CD4-positive, CD25-positive, alpha-beta regulatory T cell (primary cell): ENCODE results near the gene ARHGAP6. TPM values are rescaled to one million over a fixed set of nuclear protein-coding genes. Genes with fewer than 3 reads are reported as not detected.
"Not testable (repeated sequence)": the region's sequence is repeated elsewhere in the genome, so short reads cannot be mapped to it uniquely, and the experiment has no call there.

Experiments used
- ATAC-seq, 2 donors: fragments of 150-1000 bp; cut with Tn5 transposase; one replicate each; pipeline ENCODE4 v1.10.0; 2021; ENCODE audit warnings: low read depth in 2 of 2, moderate number of reproducible peaks in 2 of 2, moderate library complexity in 1 of 2
- DNase-seq, 3 donors: peaks; one replicate each; pipeline versions ENCODE4 v3.0.0 to v3.0.0-alpha.2; 2012 to 2022; ENCODE audit warnings: mixed read lengths in 1 of 3
- H3K27ac ChIP-seq: one replicate; pipeline ENCODE4 v1.7.0; 2013; ENCODE audit warnings: mild to moderate bottlenecking, low read length; ENCODE audit not compliant: insufficient read depth, poor library complexity, severe bottlenecking
- H3K27me3 ChIP-seq: one replicate; pipeline ENCODE4 v1.7.0; 2013; ENCODE audit warnings: low read length; ENCODE audit not compliant: control insufficient read depth, insufficient read depth
- H3K36me3 ChIP-seq: one replicate; pipeline ENCODE4 v1.7.0; 2013; ENCODE audit warnings: mild to moderate bottlenecking, low read length, moderate library complexity; ENCODE audit not compliant: control insufficient read depth, insufficient read depth
- H3K4me1 ChIP-seq: 2 replicates; pipeline ENCODE4 v1.7.0; 2013; ENCODE audit warnings: mild to moderate bottlenecking, low read length; ENCODE audit not compliant: insufficient read depth, control insufficient read depth, poor library complexity, severe bottlenecking
- H3K4me3 ChIP-seq: one replicate; pipeline ENCODE4 v1.7.0; 2013; ENCODE audit warnings: low read depth, mild to moderate bottlenecking, low read length, moderate library complexity
- H3K9me3 ChIP-seq, 2 experiments: 1 replicate in 1 of 2; 2 replicates in 1 of 2; pipeline ENCODE4 v1.7.0; 2013; ENCODE audit warnings: low read length in 2 of 2, mild to moderate bottlenecking in 1 of 2, moderate library complexity in 1 of 2; ENCODE audit not compliant: control insufficient read depth in 2 of 2
- H3K27ac Mint-ChIP-seq, 3 donors: one replicate each; pipeline ENCODE4 v1.8.0; 2020 to 2022; ENCODE audit warnings: mild to moderate bottlenecking in 3 of 3, mixed read lengths in 3 of 3, moderate library complexity in 2 of 3
- H3K27me3 Mint-ChIP-seq: one replicate; pipeline ENCODE4 v1.8.0; 2022; ENCODE audit warnings: mild to moderate bottlenecking, mixed read lengths
- H3K36me3 Mint-ChIP-seq: one replicate; pipeline ENCODE4 v1.8.0; 2020; ENCODE audit warnings: mixed read lengths
- H3K4me1 Mint-ChIP-seq, 4 donors: one replicate each; pipeline ENCODE4 v1.8.0; 2020 to 2022; ENCODE audit warnings: mixed read lengths in 4 of 4, mild to moderate bottlenecking in 1 of 4
- H3K4me3 Mint-ChIP-seq, 4 donors: one replicate each; pipeline ENCODE4 v1.8.0; 2020 to 2022; ENCODE audit warnings: mild to moderate bottlenecking in 4 of 4, mixed read lengths in 4 of 4, moderate library complexity in 3 of 4
- H3K9me3 Mint-ChIP-seq, 7 donors: one replicate each; pipeline ENCODE4 v1.8.0; 2020 to 2022; ENCODE audit warnings: mixed read lengths in 7 of 7, mild to moderate bottlenecking in 3 of 7, moderate library complexity in 2 of 7
- polyA plus RNA-seq, 4 donors: library from polyadenylated mRNA; unstranded; fragments of 300-500 nt; fragmentation: Illumina TruSeq; gene quantifications; one replicate each; pipeline ENCODE4 v1.2.3, GENCODE V29; 2021
- total RNA-seq: library from RNA; stranded (reverse); gene quantifications from one replicate; pipeline ENCODE4 v1.2.3, GENCODE V29; 2022

Gene ARHGAP6
- total and polyA plus RNA-seq, 5 donors from 2014 or later: 1.8 TPM; not detected in 4

- Mint-ChIP-seq H3K9me3 (no peaks in the 10 kb centered on the region), H3K27ac (no peak overlapping the region), H3K36me3 (no peaks in the 10 kb centered on the region), H3K27me3 (peaks cover 5% of the 10 kb centered on the region), H3K4me1 (no peaks in the 10 kb centered on the region), H3K4me3 (no peak overlapping the region)
- Histone ChIP-seq H3K4me1 (no peaks in the 10 kb centered on the region), H3K36me3 (no peaks in the 10 kb centered on the region), H3K9me3 (no peaks in the 10 kb centered on the region), H3K27ac (no peak overlapping the region), H3K27me3 (no peaks in the 10 kb centered on the region), H3K4me3 (no peak overlapping the region)
- ATAC-seq (no peak), DNase-seq (no peak)
Observed at GRCh38 chrX:11580789-11581188, 84.9 kb downstream of the ARHGAP6 start.

GRCh38 chrX:11579636-11580600, 85.8 kb downstream of the ARHGAP6 start:
- Histone ChIP-seq H3K4me3 (no peak overlapping the region), H3K9me3 (no peaks in the 10 kb centered on the region), H3K36me3 (no peaks in the 10 kb centered on the region), H3K27ac (no peak overlapping the region), H3K27me3 (no peaks in the 10 kb centered on the region), H3K4me1 (no peaks in the 10 kb centered on the region)
- DNase-seq (no peak), ATAC-seq (no peak)
- no peaks in the 10 kb centered on the region for H3K9me3 Mint-ChIP-seq
- H3K27me3 Mint-ChIP-seq: peaks cover 5% of the 10 kb centered on the region
- H3K4me1 Mint-ChIP-seq: no peaks in the 10 kb centered on the region
- H3K4me3 Mint-ChIP-seq: no peak overlapping the region
- no peaks in the 10 kb centered on the region for H3K36me3 Mint-ChIP-seq
- H3K27ac Mint-ChIP-seq: no peak overlapping the region

- not testable (repeated sequence) for ATAC-seq, H3K27me3 Mint-ChIP-seq, H3K9me3 Mint-ChIP-seq, H3K4me3 ChIP-seq, DNase-seq, H3K9me3 ChIP-seq, H3K36me3 Mint-ChIP-seq, H3K4me1 ChIP-seq, H3K4me1 Mint-ChIP-seq, H3K36me3 ChIP-seq, H3K4me3 Mint-ChIP-seq, H3K27me3 ChIP-seq, H3K27ac ChIP-seq, H3K27ac Mint-ChIP-seq
Observed at GRCh38 chrX:11578301-11578700, 87.4 kb downstream of the ARHGAP6 start.

GRCh38 chrX:11577603-11578002, 88.1 kb downstream of the ARHGAP6 start:
- H3K36me3 Mint-ChIP-seq: no peaks in the 10 kb centered on the region
- H3K27ac ChIP-seq: no peak overlapping the region
- no peaks in the 10 kb centered on the region for H3K4me1 ChIP-seq
- H3K9me3 ChIP-seq: no peaks in the 10 kb centered on the region
- H3K27me3 ChIP-seq: no peaks in the 10 kb centered on the region
- ATAC-seq: no peak
- no peaks in the 10 kb centered on the region for H3K36me3 ChIP-seq
- DNase-seq: no peak
- H3K4me3 Mint-ChIP-seq: no peak overlapping the region
- no peak overlapping the region for H3K27ac Mint-ChIP-seq
- no peak overlapping the region for H3K4me3 ChIP-seq
- no peaks in the 10 kb centered on the region for H3K9me3 Mint-ChIP-seq
- H3K4me1 Mint-ChIP-seq: no peaks in the 10 kb centered on the region
- peaks cover 5% of the 10 kb centered on the region for H3K27me3 Mint-ChIP-seq

GRCh38 chrX:11575332-11575731, 90.4 kb downstream of the ARHGAP6 start:
- H3K9me3 Mint-ChIP-seq: no peaks in the 10 kb centered on the region

GRCh38 chrX:11567528-11568220, 98.0 kb downstream of the ARHGAP6 start:
- no peak for ATAC-seq
- Mint-ChIP-seq H3K36me3 (no peaks in the 10 kb centered on the region), H3K9me3 (no peaks in the 10 kb centered on the region), H3K4me1 (no peaks in the 10 kb centered on the region), H3K4me3 (no peak overlapping the region), H3K27ac (no peak overlapping the region), H3K27me3 (no peaks in the 10 kb centered on the region)
- no peak overlapping the region for H3K4me3 ChIP-seq
- no peaks in the 10 kb centered on the region for H3K27me3 ChIP-seq
- H3K9me3 ChIP-seq: no peaks in the 10 kb centered on the region
- DNase-seq: no peak
- no peaks in the 10 kb centered on the region for H3K36me3 ChIP-seq
- no peaks in the 10 kb centered on the region for H3K4me1 ChIP-seq
- H3K27ac ChIP-seq: no peak overlapping the region

More at GRCh38 chrX:11575332-11575731, 90.4 kb downstream of the ARHGAP6 start:
- Histone ChIP-seq H3K36me3 (no peaks in the 10 kb centered on the region), H3K4me3 (no peak overlapping the region), H3K27me3 (no peaks in the 10 kb centered on the region), H3K27ac (no peak overlapping the region), H3K4me1 (no peaks in the 10 kb centered on the region), H3K9me3 (no peaks in the 10 kb centered on the region)
- Mint-ChIP-seq H3K4me1 (no peaks in the 10 kb centered on the region), H3K4me3 (no peak overlapping the region), H3K36me3 (no peaks in the 10 kb centered on the region), H3K27ac (no peak overlapping the region), H3K27me3 (peaks cover 5% of the 10 kb centered on the region)
- DNase-seq (no peak), ATAC-seq (no peak)

GRCh38 chrX:11566789-11567188, 98.9 kb downstream of the ARHGAP6 start:
- H3K36me3 ChIP-seq: no peaks in the 10 kb centered on the region
- no peak overlapping the region for H3K4me3 ChIP-seq
- no peaks in the 10 kb centered on the region for H3K9me3 Mint-ChIP-seq
- H3K27ac ChIP-seq: no peak overlapping the region
- DNase-seq: no peak
- no peak overlapping the region for H3K27ac Mint-ChIP-seq
- no peaks in the 10 kb centered on the region for H3K9me3 ChIP-seq
- no peaks in the 10 kb centered on the region for H3K36me3 Mint-ChIP-seq
- ATAC-seq: no peak
- no peaks in the 10 kb centered on the region for H3K27me3 Mint-ChIP-seq
- H3K27me3 ChIP-seq: no peaks in the 10 kb centered on the region
- no peak overlapping the region for H3K4me3 Mint-ChIP-seq
- no peaks in the 10 kb centered on the region for H3K4me1 Mint-ChIP-seq
- no peaks in the 10 kb centered on the region for H3K4me1 ChIP-seq
